ENCODE results near the gene MANF.

MANF gene

DNA sequence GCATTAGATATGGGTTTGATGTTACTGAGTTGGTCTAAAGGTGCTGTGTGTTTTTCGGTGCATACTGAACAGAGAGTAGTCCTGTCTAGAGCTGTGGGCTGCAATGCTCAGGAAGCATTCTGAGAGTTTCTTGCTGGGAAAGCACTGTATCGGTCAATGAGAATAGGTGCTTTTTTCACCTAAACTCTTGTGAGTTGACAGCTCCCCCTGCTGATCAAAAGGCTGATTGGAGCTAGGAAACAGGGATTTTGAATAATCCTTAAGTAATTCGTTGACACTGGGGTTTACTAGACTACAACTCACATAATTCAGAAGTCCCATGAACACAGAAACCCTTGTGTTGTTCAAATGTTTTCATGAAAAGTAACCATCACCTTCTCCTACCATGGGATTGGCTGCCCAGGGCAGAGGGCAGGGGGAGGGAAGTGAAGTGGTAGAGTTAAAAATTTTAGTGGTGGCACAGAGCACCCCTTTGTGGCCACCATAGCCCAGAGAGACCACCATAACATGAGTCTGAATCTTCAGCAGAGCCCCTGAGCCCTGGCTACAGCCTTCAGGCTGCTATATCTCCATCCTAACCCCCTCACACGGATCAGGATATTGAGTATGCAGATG is 13.0 kb upstream of the MANF start:
- H3K4me3 ChIP-seq (ENCODE audit: low read depth, low read length), result no peak overlapping the region
- TF ChIP-seq, protein P1, sequence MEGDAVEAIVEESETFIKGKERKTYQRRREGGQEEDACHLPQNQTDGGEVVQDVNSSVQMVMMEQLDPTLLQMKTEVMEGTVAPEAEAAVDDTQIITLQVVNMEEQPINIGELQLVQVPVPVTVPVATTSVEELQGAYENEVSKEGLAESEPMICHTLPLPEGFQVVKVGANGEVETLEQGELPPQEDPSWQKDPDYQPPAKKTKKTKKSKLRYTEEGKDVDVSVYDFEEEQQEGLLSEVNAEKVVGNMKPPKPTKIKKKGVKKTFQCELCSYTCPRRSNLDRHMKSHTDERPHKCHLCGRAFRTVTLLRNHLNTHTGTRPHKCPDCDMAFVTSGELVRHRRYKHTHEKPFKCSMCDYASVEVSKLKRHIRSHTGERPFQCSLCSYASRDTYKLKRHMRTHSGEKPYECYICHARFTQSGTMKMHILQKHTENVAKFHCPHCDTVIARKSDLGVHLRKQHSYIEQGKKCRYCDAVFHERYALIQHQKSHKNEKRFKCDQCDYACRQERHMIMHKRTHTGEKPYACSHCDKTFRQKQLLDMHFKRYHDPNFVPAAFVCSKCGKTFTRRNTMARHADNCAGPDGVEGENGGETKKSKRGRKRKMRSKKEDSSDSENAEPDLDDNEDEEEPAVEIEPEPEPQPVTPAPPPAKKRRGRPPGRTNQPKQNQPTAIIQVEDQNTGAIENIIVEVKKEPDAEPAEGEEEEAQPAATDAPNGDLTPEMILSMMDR (IDR thresholded peaks at IDR 0.05; ENCODE audit: borderline replicate concordance, insufficient read depth, low read depth, low read length), result peak; percentile 63

DNA sequence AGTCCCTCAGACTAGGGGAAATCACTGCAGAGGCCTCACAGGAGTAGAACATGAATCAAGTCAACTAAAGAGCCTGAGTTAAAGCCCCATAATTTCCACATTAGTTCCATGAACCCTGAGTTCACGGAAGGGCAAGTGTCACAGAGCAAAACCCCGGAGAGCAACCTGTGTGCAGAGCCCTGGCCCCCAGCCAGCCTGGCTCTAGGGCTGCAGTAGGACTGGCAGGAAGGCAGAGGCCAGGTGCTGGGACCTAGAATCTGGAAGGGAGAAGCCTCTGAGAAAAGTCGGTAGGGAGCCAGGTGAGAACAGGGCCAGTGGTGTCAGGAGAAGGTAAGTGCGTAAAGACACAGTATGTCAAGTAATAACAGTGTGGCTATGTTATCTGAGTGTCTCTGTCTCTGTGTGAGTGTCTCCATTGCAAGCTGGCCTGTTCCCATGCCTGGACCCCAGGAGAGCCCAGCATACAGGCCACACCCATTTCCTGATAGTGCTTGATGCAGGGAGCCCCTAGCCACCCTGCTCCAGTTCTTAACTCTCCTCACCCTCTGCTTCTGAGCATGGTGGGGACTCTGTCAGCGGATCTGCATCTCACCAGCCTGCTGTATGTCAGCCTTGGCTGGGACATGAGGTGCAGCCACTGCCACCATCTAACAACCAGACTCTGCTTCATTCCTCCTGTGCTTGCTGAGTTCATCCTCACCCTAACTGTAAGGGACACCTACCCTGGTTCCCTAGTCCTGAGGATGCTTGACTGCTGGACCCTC is 11.3 kb upstream of the MANF start:
- no peak overlapping the region for H3K4me3 ChIP-seq (ENCODE audit: low read depth, low read length)
- TF ChIP-seq, protein P1 (IDR thresholded peaks at IDR 0.05; ENCODE audit: borderline replicate concordance, insufficient read depth, low read depth, low read length), result no peak

DNA sequence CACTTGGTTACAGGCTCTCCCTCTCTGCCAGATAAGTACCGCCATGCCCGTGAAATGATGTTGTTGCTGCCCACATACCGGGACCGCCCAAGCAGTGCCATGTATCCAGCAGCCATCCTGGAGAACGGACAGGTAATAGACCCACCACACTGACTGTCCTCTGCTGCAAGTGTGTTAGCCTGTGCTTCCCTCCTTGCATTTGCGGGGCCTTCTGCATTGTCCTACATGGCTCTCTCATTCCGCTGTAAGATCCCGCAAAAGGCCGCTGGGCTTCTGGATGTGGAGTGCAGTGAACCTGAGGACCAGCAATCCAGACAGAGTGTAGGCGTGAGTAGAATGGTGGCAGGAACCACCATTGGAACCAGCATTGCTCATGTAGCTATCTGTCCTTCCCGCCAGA is 10.6 kb upstream of the MANF start:
- H3K4me3 ChIP-seq (ENCODE audit: low read depth, low read length), result no peak overlapping the region
- TF ChIP-seq, protein P1 (IDR thresholded peaks at IDR 0.05; ENCODE audit: borderline replicate concordance, insufficient read depth, low read depth, low read length), result no peak

GRCh38 chr3:51375136-51375535 is 10.0 kb upstream of the MANF start:
- H3K4me3 ChIP-seq (ENCODE audit: low read depth, low read length), result no peak overlapping the region
- TF ChIP-seq, protein P1 (IDR thresholded peaks at IDR 0.05; ENCODE audit: borderline replicate concordance, insufficient read depth, low read depth, low read length), result no peak

DNA sequence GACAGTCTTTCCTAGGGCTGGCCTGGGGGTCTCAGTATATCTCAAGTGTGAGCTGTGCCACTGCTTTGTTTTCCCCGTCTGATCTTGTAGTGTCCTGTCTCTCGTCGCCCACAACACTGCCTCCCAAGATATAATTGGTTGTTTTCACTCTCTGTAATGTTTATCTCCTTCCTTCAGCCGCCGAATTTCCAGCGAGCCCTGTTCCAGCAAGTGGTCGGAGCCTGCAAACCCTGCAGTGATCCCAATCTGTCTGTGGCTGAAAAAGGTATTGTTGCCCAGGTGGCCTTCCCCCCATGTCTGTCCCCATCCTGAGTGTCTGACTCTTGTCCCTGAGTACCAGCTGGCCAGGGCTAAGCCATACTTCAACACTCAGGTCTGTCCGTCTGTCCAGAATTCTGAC is 9.5 kb upstream of the MANF start:
- H3K4me3 ChIP-seq (ENCODE audit: low read depth, low read length), result no peak overlapping the region
- TF ChIP-seq, protein P1 (IDR thresholded peaks at IDR 0.05; ENCODE audit: borderline replicate concordance, insufficient read depth, low read depth, low read length), result no peak

- TF ChIP-seq, protein P1 (IDR thresholded peaks at IDR 0.05; ENCODE audit: borderline replicate concordance, insufficient read depth, low read depth, low read length), result no peak
- no peak overlapping the region for H3K4me3 ChIP-seq (ENCODE audit: low read depth, low read length)
Measured at GRCh38 chr3:51378065-51378464, 7.0 kb upstream of the MANF start.

- TF ChIP-seq, protein P1 (IDR thresholded peaks at IDR 0.05; ENCODE audit: borderline replicate concordance, insufficient read depth, low read depth, low read length), result no peak
- H3K4me3 ChIP-seq (ENCODE audit: low read depth, low read length), result no peak overlapping the region
Measured at GRCh38 chr3:51378726-51379125, 6.4 kb upstream of the MANF start.

Data from GM12875 (cell line).